ENCODE measurements around the gene PLA2G6.

DNA sequence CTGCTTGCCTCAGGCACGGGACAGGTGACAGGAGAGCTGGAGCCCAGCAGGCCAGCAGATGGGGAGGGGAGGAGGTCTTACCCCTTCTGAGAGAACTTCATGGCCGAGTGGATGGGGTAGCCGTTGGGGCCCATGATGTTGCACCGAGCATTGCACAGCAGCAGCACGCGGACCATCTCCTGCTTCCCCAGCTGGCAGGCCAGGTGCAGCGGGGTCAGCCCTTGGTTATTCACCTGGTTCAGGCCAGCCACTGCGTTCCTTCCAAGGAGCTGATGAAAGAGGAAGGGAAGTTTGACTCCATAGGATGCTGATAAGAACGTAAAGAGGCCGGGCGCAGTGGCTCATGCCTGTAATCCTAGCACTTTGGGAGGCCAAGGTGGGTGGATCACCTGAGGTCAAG lies 41.7 kb downstream of the PLA2G6 start:
- TF ChIP-seq, protein P1, sequence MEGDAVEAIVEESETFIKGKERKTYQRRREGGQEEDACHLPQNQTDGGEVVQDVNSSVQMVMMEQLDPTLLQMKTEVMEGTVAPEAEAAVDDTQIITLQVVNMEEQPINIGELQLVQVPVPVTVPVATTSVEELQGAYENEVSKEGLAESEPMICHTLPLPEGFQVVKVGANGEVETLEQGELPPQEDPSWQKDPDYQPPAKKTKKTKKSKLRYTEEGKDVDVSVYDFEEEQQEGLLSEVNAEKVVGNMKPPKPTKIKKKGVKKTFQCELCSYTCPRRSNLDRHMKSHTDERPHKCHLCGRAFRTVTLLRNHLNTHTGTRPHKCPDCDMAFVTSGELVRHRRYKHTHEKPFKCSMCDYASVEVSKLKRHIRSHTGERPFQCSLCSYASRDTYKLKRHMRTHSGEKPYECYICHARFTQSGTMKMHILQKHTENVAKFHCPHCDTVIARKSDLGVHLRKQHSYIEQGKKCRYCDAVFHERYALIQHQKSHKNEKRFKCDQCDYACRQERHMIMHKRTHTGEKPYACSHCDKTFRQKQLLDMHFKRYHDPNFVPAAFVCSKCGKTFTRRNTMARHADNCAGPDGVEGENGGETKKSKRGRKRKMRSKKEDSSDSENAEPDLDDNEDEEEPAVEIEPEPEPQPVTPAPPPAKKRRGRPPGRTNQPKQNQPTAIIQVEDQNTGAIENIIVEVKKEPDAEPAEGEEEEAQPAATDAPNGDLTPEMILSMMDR (IDR thresholded peaks at IDR 0.05; ENCODE audit: borderline replicate concordance, extremely low read depth, low read length, poor library complexity, severe bottlenecking), result no peak
- no peak for TF ChIP-seq EZH2 (IDR thresholded peaks at IDR 0.05; ENCODE audit: borderline replicate concordance, low read depth, low read length, severe bottlenecking)
